Cardiac fibroblast (primary cell): ENCODE measurements around the gene DFFA.

ENCODE experiments used
- DNase-seq, 2 donors: peaks; one replicate each; pipeline versions ENCODE4 v3.0.0 to v3.0.0-alpha.2; 2010; ENCODE audit warnings: low read depth in 2 of 2
- H3K4me3 ChIP-seq, 2 donors: replicated peaks in 1 of 2; 1 replicate in 1 of 2; 2 replicates in 1 of 2; pipeline ENCODE4 v1.5.1; 2011; ENCODE audit warnings: low read depth in 2 of 2, low read length in 2 of 2, mild to moderate bottlenecking in 2 of 2, moderate library complexity in 1 of 2
- CTCF ChIP-seq: IDR thresholded peaks from one replicate; pipeline ENCODE4 v1.5.1; 2011; ENCODE audit warnings: low read depth, mild to moderate bottlenecking, low read length, inconsistent platforms

DFFA gene

GRCh38 chr1:10516925-10517676 lies 44.8 kb upstream of the DFFA start:
- no peak for TF ChIP-seq CTCF
- H3K4me3 ChIP-seq: no peak overlapping the region
- no peak for DNase-seq

GRCh38 chr1:10515976-10516750 lies 43.8 kb upstream of the DFFA start:
- no peak for TF ChIP-seq CTCF
- DNase-seq: no peak
- no peak overlapping the region for H3K4me3 ChIP-seq

- no peak overlapping the region for H3K4me3 ChIP-seq
- no peak for DNase-seq
- no peak for TF ChIP-seq CTCF
Observed at GRCh38 chr1:10515301-10515975, 43.1 kb upstream of the DFFA start.

GRCh38 chr1:10514490-10515235 lies 42.3 kb upstream of the DFFA start:
- TF ChIP-seq CTCF: peak; percentile 50
- no peak overlapping the region for H3K4me3 ChIP-seq
- DNase-seq: peak; percentile 46 to 49

- DNase-seq: no peak
- no peak for TF ChIP-seq CTCF
- no peak overlapping the region for H3K4me3 ChIP-seq
Observed at GRCh38 chr1:10513199-10513598, 40.9 kb upstream of the DFFA start.

- no peak for TF ChIP-seq CTCF
- no peak for DNase-seq
- H3K4me3 ChIP-seq: no peak overlapping the region
Observed at GRCh38 chr1:10511494-10511885, 39.2 kb upstream of the DFFA start.
